Mesothelial cell of epicardium (in vitro differentiated cells): ENCODE measurements around the gene TXNDC2. TPM values are rescaled to one million over a fixed set of nuclear protein-coding genes. Genes with fewer than 3 reads are reported as not detected.

Source experiments
- DNase-seq, 2 experiments: peaks; one replicate each; pipeline ENCODE4 v3.0.0; 2021; ENCODE audit warnings: low spot score in 2 of 2; ENCODE audit not compliant: unreplicated experiment in 2 of 2
- H3K27ac Mint-ChIP-seq: 2 replicates; pipeline ENCODE4 v1.8.0; 2021; ENCODE audit warnings: mixed read lengths
- H3K27me3 Mint-ChIP-seq: 2 replicates; pipeline ENCODE4 v1.8.0; 2021; ENCODE audit warnings: low read depth, mixed read lengths
- H3K36me3 Mint-ChIP-seq: 2 replicates; pipeline ENCODE4 v1.8.0; 2021; ENCODE audit warnings: mixed read lengths
- H3K4me1 Mint-ChIP-seq: 2 replicates; pipeline ENCODE4 v1.8.0; 2021; ENCODE audit warnings: mixed read lengths
- H3K4me3 Mint-ChIP-seq: 2 replicates; pipeline ENCODE4 v1.8.0; 2021; ENCODE audit warnings: mild to moderate bottlenecking, moderate library complexity, mixed read lengths
- H3K9me3 Mint-ChIP-seq: 2 replicates; pipeline ENCODE4 v1.8.0; 2021; ENCODE audit warnings: mixed read lengths
- CTCF ChIP-seq: fragments of 200-600 bp; sonication (generic); IDR thresholded peaks from one replicate; pipeline ENCODE4 v1.5.0; 2021; ENCODE audit warnings: antibody characterized with exemption; ENCODE audit not compliant: unreplicated experiment
- total RNA-seq: library from RNA; stranded (reverse); gene quantifications from 3 replicates; pipeline ENCODE4 v1.2.1, GENCODE V29; 2021

TXNDC2 gene
- total RNA-seq, 1 donor from 2014 or later, result not detected

- no peaks in the 10 kb centered on the region for H3K9me3 Mint-ChIP-seq
- TF ChIP-seq CTCF, result no peak
- H3K4me3 Mint-ChIP-seq, result no peak overlapping the region
- peak overlapping the region; percentile 59 for H3K27ac Mint-ChIP-seq
- no peak for DNase-seq
- H3K27me3 Mint-ChIP-seq, result no peaks in the 10 kb centered on the region
- peaks cover 53% of the 10 kb centered on the region for H3K4me1 Mint-ChIP-seq
- peaks cover 2% of the 10 kb centered on the region for H3K36me3 Mint-ChIP-seq
Observed at GRCh38 chr18:9927392-9928063, 41.8 kb downstream of the TXNDC2 start.

- H3K9me3 Mint-ChIP-seq, result no peaks in the 10 kb centered on the region
- H3K27me3 Mint-ChIP-seq, result no peaks in the 10 kb centered on the region
- TF ChIP-seq CTCF, result no peak
- H3K36me3 Mint-ChIP-seq, result peaks cover 8% of the 10 kb centered on the region
- H3K4me3 Mint-ChIP-seq, result no peak overlapping the region
- H3K4me1 Mint-ChIP-seq, result peaks cover 53% of the 10 kb centered on the region
- DNase-seq, result no peak
- no peak overlapping the region for H3K27ac Mint-ChIP-seq
Observed at GRCh38 chr18:9928646-9929259, 43.0 kb downstream of the TXNDC2 start.

GRCh38 chr18:9930299-9930884 is 44.6 kb downstream of the TXNDC2 start:
- Mint-ChIP-seq H3K4me1 (peaks cover 47% of the 10 kb centered on the region), H3K27ac (peak overlapping the region; percentile 34), H3K9me3 (no peaks in the 10 kb centered on the region), H3K36me3 (peaks cover 10% of the 10 kb centered on the region), H3K27me3 (no peaks in the 10 kb centered on the region), H3K4me3 (no peak overlapping the region)
- DNase-seq, result no peak
- TF ChIP-seq CTCF, result no peak

GRCh38 chr18:9931146-9931545 is 45.4 kb downstream of the TXNDC2 start:
- no peak for TF ChIP-seq CTCF
- Mint-ChIP-seq H3K27ac (no peak overlapping the region), H3K36me3 (peaks cover 10% of the 10 kb centered on the region), H3K4me1 (peaks cover 43% of the 10 kb centered on the region), H3K9me3 (no peaks in the 10 kb centered on the region), H3K27me3 (no peaks in the 10 kb centered on the region), H3K4me3 (no peak overlapping the region)
- no peak for DNase-seq

GRCh38 chr18:9931678-9932077 is 45.9 kb downstream of the TXNDC2 start:
- DNase-seq, result no peak
- TF ChIP-seq CTCF, result no peak
- no peak overlapping the region for H3K4me3 Mint-ChIP-seq
- no peaks in the 10 kb centered on the region for H3K27me3 Mint-ChIP-seq
- no peaks in the 10 kb centered on the region for H3K9me3 Mint-ChIP-seq
- H3K4me1 Mint-ChIP-seq, result peaks cover 38% of the 10 kb centered on the region
- peaks cover 14% of the 10 kb centered on the region for H3K36me3 Mint-ChIP-seq
- no peak overlapping the region for H3K27ac Mint-ChIP-seq
